ENCODE results near the gene PXDN.

The PXDN gene

DNA sequence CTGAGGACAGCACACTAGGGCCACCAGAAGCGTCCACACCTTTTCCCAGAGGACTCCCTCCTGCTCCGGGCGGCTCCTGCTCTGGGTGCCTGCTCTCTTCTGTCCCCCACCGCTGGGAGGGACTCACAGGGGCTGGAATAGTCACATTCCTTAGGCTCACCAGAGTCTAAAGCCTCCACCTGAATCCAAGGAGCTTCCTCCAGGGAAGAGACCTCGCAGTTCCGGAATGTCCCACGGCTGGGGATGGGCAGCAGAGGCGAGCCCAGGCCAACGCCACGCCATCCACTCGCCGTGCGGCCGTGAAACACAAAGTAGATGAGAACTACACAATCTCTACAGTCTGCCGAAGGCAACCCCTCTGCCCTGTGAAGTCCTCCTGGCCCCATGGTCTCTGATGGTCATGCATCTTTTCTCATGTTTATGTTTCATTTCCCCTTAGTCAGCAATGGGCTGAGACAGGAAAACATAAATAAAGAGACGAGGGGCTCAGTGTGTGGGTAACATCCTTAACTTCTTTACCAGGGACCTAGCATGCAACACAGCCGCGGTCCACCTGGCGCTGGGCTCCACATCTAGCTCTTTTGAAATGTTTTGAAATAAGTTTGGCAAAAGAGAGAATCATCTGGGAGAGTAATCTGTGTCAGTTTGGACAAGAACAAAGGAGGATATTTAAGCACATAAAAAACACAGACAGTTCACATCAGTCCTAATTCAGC is 98.4 kb downstream of the PXDN start:
- DNase-seq, result no peak

DNA sequence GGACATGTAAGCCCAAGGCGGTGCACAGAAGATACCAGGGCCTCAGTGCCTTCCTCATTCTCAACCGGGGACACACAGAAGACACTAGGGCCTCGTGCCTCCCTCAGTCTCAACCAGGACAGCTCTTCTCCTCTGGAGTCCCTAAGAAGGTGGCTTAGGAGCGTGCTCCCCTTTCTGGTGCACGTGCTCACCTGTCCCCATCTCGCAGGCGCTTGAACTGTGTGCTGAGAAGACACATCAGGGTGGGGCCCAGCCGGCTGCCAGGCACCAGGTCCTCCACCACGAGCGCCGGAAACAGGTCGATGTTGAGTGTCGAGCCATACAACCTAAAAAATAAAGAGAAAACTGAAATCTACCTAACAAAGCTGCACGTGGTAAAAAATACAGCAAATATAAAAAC is 99.9 kb downstream of the PXDN start:
- DNase-seq, result no peak

DNA sequence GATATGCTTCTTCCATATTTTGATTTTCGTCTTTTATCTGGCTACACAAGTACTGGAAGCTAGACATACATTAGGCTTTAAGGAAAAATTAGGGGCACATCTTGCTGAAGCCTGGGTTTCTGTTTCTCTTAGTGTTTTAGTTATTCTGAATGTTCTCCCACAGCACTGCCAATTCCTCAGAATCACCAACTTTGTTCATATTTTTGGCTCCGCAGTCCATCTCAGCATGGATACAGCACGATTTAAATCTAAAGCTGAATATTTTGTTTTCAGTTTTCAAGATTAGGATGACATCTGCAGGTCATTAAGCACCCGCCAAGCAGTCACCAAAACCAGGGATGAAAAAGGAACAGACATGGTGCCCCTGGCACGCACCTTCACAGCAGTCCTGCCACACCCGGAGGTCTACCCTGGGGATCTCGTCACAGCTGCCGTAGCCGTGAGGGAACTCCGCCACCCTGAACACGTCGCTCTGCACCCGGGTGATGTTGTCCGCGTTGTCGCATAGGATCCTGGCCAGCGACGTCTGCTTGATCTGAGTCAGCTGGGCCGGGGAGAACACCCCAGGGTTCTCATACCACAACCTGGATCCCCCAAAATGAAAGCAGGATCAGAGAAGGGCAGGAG is 101.2 kb downstream of the PXDN start:
- no peak for DNase-seq

DNA sequence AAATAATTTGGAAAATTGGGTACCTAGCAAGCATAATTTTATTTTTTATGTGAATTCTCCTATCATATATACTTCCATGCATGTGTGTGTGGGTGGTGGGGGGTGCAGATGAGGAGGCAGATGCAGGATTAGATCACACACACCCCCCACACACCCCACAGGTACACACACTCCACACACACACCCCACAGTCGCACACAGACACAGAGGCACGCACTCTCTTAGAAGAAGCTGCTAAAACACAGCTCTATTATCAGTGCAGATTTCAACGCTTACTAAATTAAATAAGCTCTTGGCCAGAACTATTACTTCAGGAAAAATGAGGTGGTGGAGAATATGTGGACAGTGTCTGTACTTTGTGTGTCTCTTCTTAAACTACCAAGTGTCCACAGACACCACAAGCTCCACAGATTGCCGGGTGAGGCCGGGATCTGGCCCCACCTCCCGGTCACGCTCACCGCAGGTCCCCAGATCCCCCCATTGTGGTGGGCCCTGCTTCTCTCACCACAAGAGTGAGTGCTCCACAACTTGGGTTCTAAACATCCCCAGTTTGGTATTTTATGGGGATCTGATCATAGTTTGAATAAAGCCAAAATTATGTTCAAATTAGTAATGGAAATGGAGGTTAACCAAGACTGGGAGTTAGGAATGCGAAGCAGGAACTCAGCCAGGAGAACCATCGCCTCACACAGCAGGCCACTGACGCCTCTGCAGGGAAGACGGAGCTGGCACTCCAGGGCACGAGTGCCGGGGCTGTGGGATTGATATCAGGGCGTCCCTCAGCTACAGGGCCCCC is 102.1 kb downstream of the PXDN start:
- DNase-seq, result no peak

DNA sequence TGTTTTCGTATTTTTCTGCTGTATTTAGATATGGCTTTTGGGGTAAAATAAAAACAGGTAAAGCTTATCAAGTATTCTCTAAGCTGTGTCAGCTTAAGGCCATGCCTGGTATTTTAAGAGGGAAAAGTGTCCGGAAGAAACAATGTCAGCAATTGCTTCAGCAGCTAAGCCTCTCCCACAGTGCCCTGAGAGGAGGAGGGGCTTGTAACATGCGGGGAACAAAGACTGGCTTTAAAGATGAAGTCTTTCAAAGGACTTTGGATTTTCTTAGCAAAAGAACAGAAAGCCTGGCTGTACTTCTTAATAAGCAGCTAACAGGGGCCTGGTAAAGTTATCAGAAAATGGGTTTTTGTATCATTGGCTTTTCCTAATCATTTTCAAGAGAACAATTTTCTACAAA is 102.8 kb downstream of the PXDN start:
- DNase-seq, result no peak

DNA sequence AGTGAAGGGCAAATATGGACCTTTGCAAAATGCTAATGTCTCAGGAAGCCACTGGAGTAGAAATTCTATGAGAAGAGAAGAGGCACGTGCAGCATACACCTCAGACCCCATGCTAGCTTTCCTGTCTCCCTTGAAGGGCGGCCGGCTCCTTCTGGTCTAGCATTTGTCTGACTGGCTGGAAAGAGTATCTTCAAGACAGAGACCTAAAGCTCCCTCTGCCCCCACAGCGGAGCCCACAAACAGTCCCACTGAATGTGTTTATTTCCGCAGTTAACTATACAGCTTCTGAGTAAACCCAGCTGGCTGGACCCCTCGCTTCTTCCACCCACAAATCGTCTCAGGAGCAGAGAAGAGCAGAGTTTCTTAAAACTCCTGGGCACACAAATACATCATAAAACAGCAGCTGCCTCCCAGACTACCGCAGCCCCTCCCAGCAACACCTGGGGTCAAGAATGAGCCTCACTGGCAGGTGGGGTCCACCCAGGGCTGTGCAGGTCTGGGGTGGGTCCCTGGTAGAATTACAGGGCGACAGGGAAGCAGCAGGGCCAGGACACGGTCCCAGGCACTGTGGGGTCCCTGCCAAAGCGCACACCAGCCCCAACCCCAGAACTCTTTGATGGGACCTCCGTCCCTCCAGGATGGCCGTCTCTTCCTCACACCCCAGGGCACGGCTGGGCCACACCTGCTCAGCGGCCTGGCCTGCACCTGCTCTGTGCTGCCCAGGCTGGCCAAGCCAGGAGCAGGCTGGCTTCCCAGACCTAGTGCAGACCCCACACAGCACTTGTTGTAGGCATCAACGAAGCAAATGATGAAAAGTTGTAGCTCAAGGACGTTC is 103.8 kb downstream of the PXDN start:
- no peak for DNase-seq

DNA sequence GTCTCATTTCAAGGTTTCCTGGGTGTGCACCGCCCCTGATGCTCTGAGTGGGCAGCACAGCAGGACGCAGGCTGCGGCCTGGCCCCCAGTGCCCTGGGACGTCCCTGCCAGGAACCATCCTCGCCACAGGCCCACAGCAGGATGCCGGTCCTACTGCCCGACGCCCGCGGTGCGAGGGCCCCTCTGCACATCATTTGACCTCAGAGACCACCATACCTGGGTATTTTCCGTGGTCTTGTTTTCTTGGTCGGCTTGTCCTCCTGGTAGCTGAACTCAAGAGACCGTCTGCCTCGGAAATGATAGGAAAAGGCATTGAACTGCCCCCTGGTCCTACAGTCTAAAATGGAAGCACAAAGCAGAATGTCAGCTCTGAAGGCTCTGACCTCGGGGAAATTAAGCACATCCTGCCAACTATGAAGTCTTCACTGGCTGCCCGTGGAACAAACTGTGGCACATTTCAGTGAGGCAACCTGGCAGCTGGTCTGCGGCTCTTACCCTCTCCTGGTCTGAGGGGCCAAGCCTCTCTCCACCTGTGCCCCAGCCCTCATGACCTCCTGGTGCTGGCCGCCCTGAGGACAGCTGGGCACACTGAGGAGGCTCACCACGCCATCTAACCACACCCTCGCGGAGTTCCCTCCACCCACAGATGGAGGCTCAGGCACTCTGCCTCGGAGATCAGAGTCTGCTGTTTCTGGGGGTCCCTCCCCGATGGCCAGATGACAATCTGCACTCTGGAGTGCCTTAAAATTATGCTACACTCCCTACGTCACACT is 105.0 kb downstream of the PXDN start:
- DNase-seq, result no peak

DNA sequence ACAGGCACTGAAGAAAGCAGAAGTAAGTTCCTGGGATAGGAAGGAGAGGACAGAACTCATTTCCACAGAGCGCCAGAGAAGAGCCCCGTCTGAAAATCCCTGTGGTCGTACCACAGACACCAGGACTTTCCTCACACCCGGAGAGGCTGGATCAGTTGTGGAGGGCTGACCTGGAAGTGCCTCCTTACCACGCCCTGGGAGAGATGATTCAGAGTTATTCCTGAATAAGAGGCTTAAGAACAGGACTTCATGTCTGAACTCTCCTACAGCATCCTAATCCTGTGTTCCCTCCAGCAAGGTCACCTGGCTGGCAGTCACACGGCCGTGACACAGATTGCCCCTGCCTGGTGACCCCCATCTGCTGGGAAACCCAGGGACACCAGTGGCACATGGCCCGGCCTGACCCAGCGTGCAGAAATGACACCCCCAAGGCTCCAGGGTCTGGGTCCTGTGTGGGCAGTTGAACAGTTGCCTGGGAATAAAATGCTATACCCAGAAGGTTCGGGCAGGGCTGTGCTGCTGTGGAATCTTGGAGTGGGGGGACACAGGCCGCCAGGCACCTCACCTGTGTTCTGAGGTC is 105.9 kb downstream of the PXDN start:
- DNase-seq, result no peak

DNA sequence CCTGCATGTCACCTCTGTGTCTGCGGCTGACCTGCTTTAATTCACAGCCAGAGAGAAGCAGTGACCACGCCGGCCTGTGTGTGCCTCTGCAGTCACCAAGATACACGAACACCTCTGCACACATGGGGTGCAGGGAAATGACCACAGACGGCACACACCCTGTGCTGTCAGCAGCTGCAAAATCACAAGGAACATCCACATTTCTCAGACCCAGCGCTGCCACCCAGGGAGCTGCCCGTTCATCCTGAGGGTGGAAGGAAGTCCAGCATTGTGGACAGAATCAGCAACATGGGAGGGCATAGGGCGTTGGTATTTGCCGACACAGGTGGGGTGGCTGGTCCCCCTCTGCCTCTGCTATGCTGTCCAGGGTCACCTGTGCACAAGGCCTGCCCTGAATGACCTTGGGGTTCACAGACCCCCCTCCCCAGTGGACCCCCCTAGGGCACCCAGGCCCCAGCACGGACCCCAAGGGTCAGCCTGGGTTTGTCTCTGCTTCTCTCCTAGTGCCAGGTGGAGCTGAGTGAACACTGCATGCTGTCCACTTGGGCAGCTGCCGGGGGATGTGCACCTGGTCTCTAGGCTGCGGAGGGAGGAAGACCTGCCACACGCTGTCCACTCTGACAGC is 107.4 kb downstream of the PXDN start:
- no peak for DNase-seq

DNA sequence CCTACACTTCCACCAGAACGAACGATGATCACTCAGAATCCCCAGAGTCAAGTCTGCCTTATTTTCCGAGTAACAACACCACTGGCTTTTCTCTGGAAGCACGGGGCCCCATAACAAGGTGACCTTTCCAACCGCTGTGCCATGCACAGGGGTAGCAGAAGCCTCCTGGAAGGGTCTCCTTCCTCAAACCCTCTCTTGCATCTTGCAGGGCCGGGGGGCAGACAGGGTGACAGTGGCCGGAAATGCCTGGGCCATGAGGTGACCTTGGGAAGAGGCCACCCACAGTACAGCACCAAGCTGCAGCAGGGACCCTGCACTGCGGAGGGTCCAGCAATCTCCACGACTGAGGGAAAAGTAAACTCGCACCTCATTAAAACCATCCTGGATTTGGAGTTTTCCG is 108.5 kb downstream of the PXDN start:
- no peak for DNase-seq

DNA sequence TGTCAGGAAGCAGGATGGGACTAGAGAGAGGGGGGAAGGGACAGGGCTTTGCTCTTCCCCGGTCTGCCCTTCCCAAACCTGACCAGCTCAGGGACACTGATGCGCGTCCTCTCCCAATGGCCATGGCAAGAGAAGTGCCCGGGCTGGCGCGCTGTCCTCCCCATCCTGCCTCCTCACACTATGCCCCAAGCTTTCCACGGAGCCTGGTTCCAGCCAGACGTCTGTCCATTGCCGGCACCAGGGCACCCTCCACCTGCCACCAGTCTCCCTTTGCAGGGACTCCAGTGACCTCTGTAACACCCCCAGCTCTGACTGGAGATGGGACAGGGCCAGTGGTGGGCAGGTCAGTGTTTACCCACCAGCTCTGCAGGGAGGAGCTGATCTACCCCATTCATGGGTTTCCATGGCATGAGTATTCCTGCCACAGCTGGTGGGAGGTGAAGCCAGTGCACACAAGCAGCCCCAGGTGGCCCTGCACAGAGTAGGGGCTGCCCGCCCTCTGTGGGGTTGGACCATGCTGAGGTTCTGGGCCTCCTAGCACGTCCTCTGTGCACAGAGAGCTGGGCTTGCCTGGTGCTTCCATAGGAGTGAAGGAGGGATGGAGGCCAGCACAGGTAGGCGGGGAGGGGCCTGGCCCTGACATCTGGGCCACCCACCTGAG is 109.5 kb downstream of the PXDN start:
- no peak for DNase-seq

DNA sequence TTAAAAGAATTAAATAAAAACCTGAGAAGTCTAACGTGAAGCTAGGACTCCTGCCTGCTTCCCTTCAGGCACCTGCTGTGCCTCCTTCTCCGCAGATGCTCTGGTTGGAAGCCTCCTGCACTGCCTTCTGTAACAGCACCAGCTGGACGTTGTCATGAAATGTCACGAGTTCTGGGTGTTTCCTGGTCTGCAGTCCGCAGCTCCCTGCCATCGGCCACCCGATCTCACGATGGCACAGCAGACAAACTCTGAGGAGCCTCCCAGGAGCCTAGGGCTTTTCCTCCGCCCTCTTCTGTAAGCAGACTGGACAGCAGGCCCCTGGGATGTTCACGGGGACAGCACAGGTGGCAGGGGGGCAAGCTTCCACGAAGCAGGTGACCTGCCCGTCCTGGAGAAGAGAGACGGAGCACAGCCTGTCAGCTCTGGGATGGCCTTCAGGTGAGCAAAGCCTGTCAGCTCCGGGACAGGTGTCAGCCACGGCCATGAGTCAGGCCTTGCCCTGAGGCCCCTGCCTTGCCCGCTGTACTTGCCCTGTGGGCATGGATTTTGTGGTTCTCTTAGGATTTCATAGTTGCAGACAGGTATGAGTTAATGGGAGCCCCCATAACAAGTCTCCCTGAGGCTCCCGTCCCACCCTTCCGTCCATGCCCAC is 110.3 kb downstream of the PXDN start:
- no peak for DNase-seq

DNA sequence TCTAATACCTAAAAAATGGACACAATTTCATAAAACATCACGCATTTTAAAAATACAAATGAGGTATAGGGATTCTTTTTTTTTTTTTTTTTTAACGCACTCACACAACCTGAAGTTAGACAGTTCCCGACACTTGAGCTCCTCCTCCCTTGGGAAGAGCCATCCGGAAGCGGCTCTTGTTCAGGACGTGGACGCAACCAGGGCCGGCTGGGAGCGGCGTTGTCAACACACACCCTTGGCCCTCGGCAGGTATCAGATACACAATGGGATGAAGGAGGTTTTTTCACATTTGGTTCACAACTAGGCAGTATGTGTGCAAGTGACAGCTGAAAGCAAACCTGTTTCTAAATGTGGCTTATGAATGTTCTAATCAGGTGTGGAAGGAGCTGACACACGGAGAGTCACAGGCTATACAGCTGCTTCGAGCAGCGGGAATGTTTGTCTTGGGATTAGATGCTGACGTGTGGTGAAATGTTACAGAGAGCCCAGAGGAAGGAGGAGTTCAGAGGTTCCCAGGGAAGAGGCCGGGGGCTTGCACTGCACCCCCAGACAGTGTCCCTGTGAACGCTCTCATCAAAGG is 111.1 kb downstream of the PXDN start:
- DNase-seq, result no peak

DNA sequence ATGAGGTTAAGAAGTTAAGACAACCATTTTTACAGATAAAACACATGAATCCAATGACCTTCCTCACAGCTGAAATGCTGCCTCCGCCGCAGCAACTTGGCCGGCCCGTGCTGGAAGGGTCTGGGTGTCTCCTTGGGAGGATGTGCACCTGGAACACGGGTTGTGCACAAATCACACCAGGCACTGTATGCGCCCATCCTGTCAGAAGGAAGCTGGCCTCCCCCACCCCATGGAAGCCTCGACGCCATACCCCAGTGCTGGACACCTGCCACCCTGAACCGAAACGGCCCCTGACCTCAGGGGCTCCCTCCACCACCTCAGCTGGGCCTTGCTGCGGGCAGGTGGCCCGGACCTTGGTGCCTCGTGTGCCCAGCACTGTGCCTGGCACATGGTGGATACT is 111.8 kb downstream of the PXDN start:
- no peak for DNase-seq

DNA sequence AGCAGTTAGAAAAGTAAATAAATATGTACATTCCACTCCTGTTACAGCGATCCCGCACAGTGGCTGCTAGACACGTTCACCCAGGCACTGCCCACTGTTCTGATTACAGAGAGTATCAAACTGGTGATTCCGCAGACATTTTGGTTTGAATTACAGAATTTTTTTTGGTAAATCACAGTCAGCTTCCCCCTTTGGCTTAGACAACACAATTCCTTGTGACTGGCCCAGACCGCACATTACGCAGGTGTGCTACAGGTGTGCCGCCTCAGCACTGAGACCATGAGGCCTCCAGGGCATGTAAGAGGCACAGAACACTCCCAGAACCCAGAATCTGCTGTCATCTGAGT is 112.3 kb downstream of the PXDN start:
- no peak for DNase-seq

DNA sequence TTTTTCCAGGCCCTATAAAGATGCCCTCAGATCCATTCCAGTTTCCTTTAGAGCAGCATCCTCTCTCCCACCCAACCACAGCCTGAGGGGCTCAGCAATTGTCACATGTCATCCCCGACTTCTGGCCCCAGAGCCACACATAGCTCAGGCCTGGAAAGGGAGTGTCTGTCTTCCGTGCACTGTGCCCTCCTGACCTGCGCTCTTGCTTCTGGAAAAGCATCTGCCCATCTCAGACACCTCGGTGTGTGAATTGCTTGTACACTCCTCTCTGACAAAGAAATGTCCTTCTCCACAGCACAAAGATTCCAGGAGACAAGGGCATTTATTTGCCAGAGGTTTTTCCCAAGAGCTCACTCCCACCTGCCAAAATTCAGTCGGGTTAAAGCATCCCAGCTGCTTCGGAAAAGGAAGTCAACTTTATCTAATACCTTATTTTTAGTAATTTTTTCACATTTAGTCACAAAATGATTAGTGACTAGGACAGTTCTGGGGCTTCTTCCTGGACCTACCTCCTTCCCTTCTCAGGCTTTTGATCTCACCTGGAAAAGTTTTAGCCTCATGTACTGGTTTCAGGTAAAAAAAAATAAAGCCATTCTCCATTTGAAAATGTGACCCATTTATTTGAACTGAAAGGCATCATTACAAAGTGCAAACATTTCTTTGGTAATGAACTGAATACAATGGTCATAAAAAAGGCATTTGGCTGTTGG is 112.9 kb downstream of the PXDN start:
- DNase-seq, result no peak

DNA sequence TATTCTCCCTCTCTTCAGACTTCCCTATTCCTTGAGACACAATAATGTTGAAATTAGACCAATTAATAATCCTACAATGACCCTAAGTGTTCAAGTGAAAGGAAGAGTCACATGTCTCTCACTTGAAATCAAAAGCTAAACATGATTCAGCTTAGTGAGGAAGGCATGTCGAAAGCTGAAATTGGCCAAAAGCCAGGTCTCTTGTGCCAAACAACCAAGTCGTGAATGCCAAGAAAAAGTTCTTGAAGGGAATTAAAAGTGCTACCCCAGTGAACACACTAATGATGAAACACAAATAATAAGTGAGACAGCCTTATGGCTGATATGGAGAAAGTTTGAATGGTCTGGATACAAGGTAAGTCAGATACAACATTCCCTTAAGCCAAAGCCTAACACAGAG is 115.4 kb downstream of the PXDN start:
- DNase-seq, result no peak

DNA sequence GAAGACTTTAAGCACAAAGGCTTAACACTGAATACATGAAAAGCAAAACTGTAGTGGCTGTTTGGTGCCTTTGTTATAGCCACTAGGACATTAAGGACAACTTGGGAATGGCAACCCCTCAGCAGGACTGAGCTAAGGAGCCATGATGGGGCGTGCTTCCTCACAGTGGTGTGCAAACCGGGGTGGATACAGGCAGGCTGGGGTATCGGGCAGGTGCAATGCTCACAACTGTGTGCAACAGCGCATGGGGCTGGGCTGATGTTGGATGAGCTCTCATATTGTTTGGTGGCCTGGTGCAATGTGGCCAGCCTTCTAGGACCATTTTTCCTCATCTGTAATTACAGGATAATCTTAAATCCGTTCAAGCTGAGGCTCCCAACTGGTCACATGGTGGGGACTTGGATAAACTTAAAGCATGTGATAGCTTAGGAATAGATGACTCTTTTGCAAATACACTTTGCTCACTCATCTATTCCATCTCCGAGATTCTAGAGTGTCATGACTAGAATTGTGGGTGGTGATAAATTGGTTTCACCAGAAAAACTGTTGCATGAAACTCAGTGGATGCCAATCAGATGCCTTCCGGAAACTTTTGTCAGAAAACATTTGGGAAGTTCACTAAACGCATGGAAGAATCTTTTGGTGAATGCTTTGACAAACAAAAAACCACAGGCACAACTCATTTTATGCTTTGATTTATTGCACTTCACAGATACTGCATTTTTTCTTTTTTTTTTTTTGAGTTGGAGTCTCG is 116.5 kb downstream of the PXDN start:
- no peak for DNase-seq

DNA sequence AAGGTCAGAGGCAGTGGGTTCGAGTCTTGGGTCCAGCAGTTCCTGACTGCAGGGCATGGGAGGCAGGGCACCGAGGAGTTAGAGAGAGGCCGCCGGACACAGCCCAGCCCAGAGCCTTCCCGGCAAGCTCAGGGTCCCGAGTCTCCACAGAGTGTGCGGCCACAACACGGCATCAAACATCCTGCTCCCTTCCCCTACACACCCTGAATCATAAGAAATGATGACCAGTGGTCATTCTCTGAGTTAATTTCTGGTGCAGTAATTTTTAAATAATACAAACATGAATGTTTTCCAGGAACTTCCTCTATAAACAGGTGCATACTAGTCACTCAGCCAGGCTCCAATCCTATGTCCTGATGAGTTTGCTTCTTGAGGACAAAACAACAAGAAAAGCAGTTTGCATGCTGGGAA is 118.0 kb downstream of the PXDN start:
- DNase-seq, result no peak
